Gastroesophageal sphincter (tissue), 3 donors: Measurements from ENCODE around the gene FREM2.

Source experiments
- CTCF ChIP-seq, 4 experiments: fragments of 200-600 bp in 2 of 4; fragments of 450-650 bp in 2 of 4; sonication (generic) in 1 of 4; IDR thresholded peaks; one replicate each; pipeline ENCODE4 v1.5.1; 2017 to 2019; ENCODE audit warnings: antibody characterized with exemption in 4 of 4, mild to moderate bottlenecking in 2 of 4, moderate library complexity in 2 of 4
- EP300 ChIP-seq: sonication (generic); formaldehyde crosslinking; IDR thresholded peaks from one replicate; pipeline ENCODE4 v1.6.1; 2017; ENCODE audit warnings: antibody characterized with exemption, mild to moderate bottlenecking
- POLR2A ChIP-seq, 2 donors: fragments of 450-650 bp; IDR thresholded peaks; one replicate each; pipeline ENCODE4 v1.6.1; 2017; ENCODE audit warnings: antibody characterized with exemption in 2 of 2, mild to moderate bottlenecking in 2 of 2, moderate library complexity in 1 of 2
- POLR2AphosphoS5 ChIP-seq: sonication (generic); formaldehyde crosslinking; IDR thresholded peaks from one replicate; pipeline ENCODE4 v1.6.1; 2017; ENCODE audit warnings: antibody characterized with exemption

- no peak for TF ChIP-seq CTCF (IDR thresholded peaks at IDR 0.05)
- TF ChIP-seq POLR2A (IDR thresholded peaks at IDR 0.05), result no peak
- TF ChIP-seq POLR2AphosphoS5, result no peak
- TF ChIP-seq EP300, result no peak
These were observed 132.7 kb downstream of the FREM2 start for GRCh38 chr13:38819596-38819995.
